Jurkat, Clone E6-1 (cell line): ENCODE results near the gene SORBS1.
A peak's percentile ranks its signal among the peaks of the same experiment; 100 is the strongest.

Experiments
- DNase-seq: peaks from one replicate; pipeline ENCODE4 v3.0.0-alpha.2; 2011; ENCODE audit warnings: low read depth, low spot score
- H3K4me3 ChIP-seq: 2 replicates; pipeline ENCODE4 v1.5.1; 2011; ENCODE audit warnings: mild to moderate bottlenecking, low read length, control low read depth, moderate library complexity

Gene SORBS1

GRCh38 chr10:95524358-95525032 lies 36.7 kb downstream of the SORBS1 start:
- DNase-seq, result no peak
- H3K4me3 ChIP-seq, result no peak overlapping the region

GRCh38 chr10:95522117-95522516 lies 39.1 kb downstream of the SORBS1 start:
- H3K4me3 ChIP-seq, result no peak overlapping the region
- DNase-seq, result no peak

- H3K4me3 ChIP-seq, result no peak overlapping the region
- DNase-seq, result no peak
Observed at GRCh38 chr10:95520617-95521016, 40.6 kb downstream of the SORBS1 start.

GRCh38 chr10:95518455-95519452 lies 42.4 kb downstream of the SORBS1 start:
- no peak overlapping the region for H3K4me3 ChIP-seq
- DNase-seq, result no peak

- H3K4me3 ChIP-seq, result no peak overlapping the region
- no peak for DNase-seq
Observed at GRCh38 chr10:95517536-95518454, 43.4 kb downstream of the SORBS1 start.

GRCh38 chr10:95516774-95517373 lies 44.3 kb downstream of the SORBS1 start:
- no peak for DNase-seq

GRCh38 chr10:95513941-95514392 lies 47.2 kb downstream of the SORBS1 start:
- H3K4me3 ChIP-seq, result no peak overlapping the region
- DNase-seq, result no peak

More at GRCh38 chr10:95516774-95517373, 44.3 kb downstream of the SORBS1 start:
- H3K4me3 ChIP-seq, result no peak overlapping the region

GRCh38 chr10:95513008-95513589 lies 48.1 kb downstream of the SORBS1 start:
- no peak overlapping the region for H3K4me3 ChIP-seq
- DNase-seq, result no peak

GRCh38 chr10:95511314-95511713 lies 49.9 kb downstream of the SORBS1 start:
- H3K4me3 ChIP-seq, result no peak overlapping the region
- DNase-seq, result no peak

- no peak overlapping the region for H3K4me3 ChIP-seq
- DNase-seq, result no peak
Observed at GRCh38 chr10:95509251-95509650, 51.9 kb downstream of the SORBS1 start.

- H3K4me3 ChIP-seq, result no peak overlapping the region
- no peak for DNase-seq
Observed at GRCh38 chr10:95508730-95509129, 52.4 kb downstream of the SORBS1 start.

- no peak for DNase-seq
Observed at GRCh38 chr10:95506056-95506737, 55.0 kb downstream of the SORBS1 start.

GRCh38 chr10:95505641-95506040 lies 55.5 kb downstream of the SORBS1 start:
- no peak overlapping the region for H3K4me3 ChIP-seq
- no peak for DNase-seq

More at GRCh38 chr10:95506056-95506737, 55.0 kb downstream of the SORBS1 start:
- no peak overlapping the region for H3K4me3 ChIP-seq

- no peak for DNase-seq
- H3K4me3 ChIP-seq, result no peak overlapping the region
Observed at GRCh38 chr10:95505084-95505610, 56.0 kb downstream of the SORBS1 start.

GRCh38 chr10:95504246-95504691 lies 56.9 kb downstream of the SORBS1 start:
- peak; percentile 2 for DNase-seq

GRCh38 chr10:95503526-95503925 lies 57.6 kb downstream of the SORBS1 start:
- no peak for DNase-seq
- no peak overlapping the region for H3K4me3 ChIP-seq

More at GRCh38 chr10:95504246-95504691, 56.9 kb downstream of the SORBS1 start:
- no peak overlapping the region for H3K4me3 ChIP-seq

- DNase-seq, result no peak
- H3K4me3 ChIP-seq, result no peak overlapping the region
Observed at GRCh38 chr10:95503001-95503400, 58.2 kb downstream of the SORBS1 start.
